PC-9 (cell line): ENCODE measurements around the gene ZDHHC14.

Experiments
- EZH2 ChIP-seq: fragments of 200-600 bp; sonication (generic); IDR thresholded peaks from 2 replicates; pipeline ENCODE4 v1.8.0; 2017; ENCODE audit warnings: antibody characterized with exemption, low read depth
- TF ChIP-seq, protein P1 (sequence below): fragments of 200-600 bp; sonication (generic); conservative IDR thresholded peaks from 2 replicates; pipeline ENCODE4 v1.6.1; 2017; ENCODE audit warnings: mixed run types, antibody characterized with exemption, mild to moderate bottlenecking, moderate library complexity

GRCh38 chr6:157400676-157401075, 19.7 kb downstream of the ZDHHC14 start:
- TF ChIP-seq, protein P1, sequence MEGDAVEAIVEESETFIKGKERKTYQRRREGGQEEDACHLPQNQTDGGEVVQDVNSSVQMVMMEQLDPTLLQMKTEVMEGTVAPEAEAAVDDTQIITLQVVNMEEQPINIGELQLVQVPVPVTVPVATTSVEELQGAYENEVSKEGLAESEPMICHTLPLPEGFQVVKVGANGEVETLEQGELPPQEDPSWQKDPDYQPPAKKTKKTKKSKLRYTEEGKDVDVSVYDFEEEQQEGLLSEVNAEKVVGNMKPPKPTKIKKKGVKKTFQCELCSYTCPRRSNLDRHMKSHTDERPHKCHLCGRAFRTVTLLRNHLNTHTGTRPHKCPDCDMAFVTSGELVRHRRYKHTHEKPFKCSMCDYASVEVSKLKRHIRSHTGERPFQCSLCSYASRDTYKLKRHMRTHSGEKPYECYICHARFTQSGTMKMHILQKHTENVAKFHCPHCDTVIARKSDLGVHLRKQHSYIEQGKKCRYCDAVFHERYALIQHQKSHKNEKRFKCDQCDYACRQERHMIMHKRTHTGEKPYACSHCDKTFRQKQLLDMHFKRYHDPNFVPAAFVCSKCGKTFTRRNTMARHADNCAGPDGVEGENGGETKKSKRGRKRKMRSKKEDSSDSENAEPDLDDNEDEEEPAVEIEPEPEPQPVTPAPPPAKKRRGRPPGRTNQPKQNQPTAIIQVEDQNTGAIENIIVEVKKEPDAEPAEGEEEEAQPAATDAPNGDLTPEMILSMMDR, result no peak
- TF ChIP-seq EZH2, result no peak
